Colon (tissue), 2 donors: Measurements from ENCODE around the gene NOG.

Experiments
- FAIRE-seq: peaks from 2 replicates; lab custom pipeline; 2012; peaks lifted over from hg19 to GRCh38; lab: Jason Lieb, UNC
- donor health status: control.
- donor health status: control.

Gene NOG

GRCh38 chr17:56593646-56594319 lies at the start of gene NOG:
TSS of gene NOG (plus strand) at chr17:56593699. CDS start at chr17:56594224, 525 bp downstream.
- FAIRE-seq, result no peak

- no peak for FAIRE-seq
Measured at GRCh38 chr17:56545106-56545505, 48.4 kb upstream of the NOG start.

GRCh38 chr17:56545930-56546329 lies 47.6 kb upstream of the NOG start:
- no peak for FAIRE-seq

GRCh38 chr17:56548661-56549060 lies 44.8 kb upstream of the NOG start:
- FAIRE-seq, result no peak

GRCh38 chr17:56549501-56549900 lies 44.0 kb upstream of the NOG start:
- no peak for FAIRE-seq

- no peak for FAIRE-seq
Measured at GRCh38 chr17:56557682-56558081, 35.8 kb upstream of the NOG start.

GRCh38 chr17:56558088-56558487 lies 35.4 kb upstream of the NOG start:
- FAIRE-seq, result no peak

GRCh38 chr17:56570199-56570598 lies 23.3 kb upstream of the NOG start:
- no peak for FAIRE-seq

- FAIRE-seq, result no peak
Measured at GRCh38 chr17:56571456-56571855, 22.0 kb upstream of the NOG start.

GRCh38 chr17:56577190-56577842 lies 16.2 kb upstream of the NOG start:
- FAIRE-seq, result no peak

- no peak for FAIRE-seq
Measured at GRCh38 chr17:56577843-56578204, 15.7 kb upstream of the NOG start.

GRCh38 chr17:56581635-56582627 lies 11.6 kb upstream of the NOG start:
- no peak for FAIRE-seq

- no peak for FAIRE-seq
Measured at GRCh38 chr17:56583772-56584171, 9.7 kb upstream of the NOG start.

GRCh38 chr17:56587298-56587697 lies 6.2 kb upstream of the NOG start:
- no peak for FAIRE-seq

GRCh38 chr17:56592487-56593085 lies 913 bp upstream of the NOG start:
- no peak for FAIRE-seq

- no peak for FAIRE-seq
Measured at GRCh38 chr17:56593086-56593645, 333 bp upstream of the NOG start.

- FAIRE-seq, result no peak
Measured at GRCh38 chr17:56594320-56595107, 1.0 kb downstream of the NOG start.

GRCh38 chr17:56595108-56595418 lies 1.6 kb downstream of the NOG start:
- no peak for FAIRE-seq

GRCh38 chr17:56595831-56596690 lies 2.6 kb downstream of the NOG start:
- no peak for FAIRE-seq

GRCh38 chr17:56596691-56597494 lies 3.4 kb downstream of the NOG start:
- no peak for FAIRE-seq
